H1 (cell line): Measurements from ENCODE around the gene RANGRF. TPM values are rescaled to one million over a fixed set of nuclear protein-coding genes. Genes with fewer than 3 reads are reported as not detected.
A peak's percentile ranks its signal among the peaks of the same experiment; 100 is the strongest.

ENCODE experiments used
- CTCF ChIA-PET: fragments of 300-600 bp; sonication (Branson Sonifier 250); formaldehyde crosslinking; loops from one replicate; lab custom pipeline; 2021; ENCODE audit not compliant: partially characterized antibody; lab: Charles Lee
- POLR2A ChIA-PET: fragments of 300-600 bp; sonication (Branson Sonifier 250); formaldehyde crosslinking; loops from one replicate; lab custom pipeline; 2021; ENCODE audit warnings: inconsistent platforms; ENCODE audit not compliant: partially characterized antibody; lab: Charles Lee
- DNase-seq, 2 experiments: peaks; one replicate each; pipeline versions ENCODE4 v3.0.0 to v3.0.0-alpha.2; 2010 to 2022; ENCODE audit warnings: low spot score in 2 of 2, low read depth in 1 of 2, mixed read lengths in 1 of 2
- FAIRE-seq: peaks from 2 replicates; lab custom pipeline; 2011; peaks lifted over from hg19 to GRCh38; lab: Jason Lieb, UNC
- H2AFZ ChIP-seq: 2 replicates; pipeline ENCODE4 v1.8.1; 2012; ENCODE audit warnings: low read length, inconsistent platforms
- H2AK5ac ChIP-seq: 2 replicates; pipeline ENCODE4 v1.6.1; 2013; ENCODE audit warnings: low read depth, low read length
- H2BK120ac ChIP-seq: replicated peaks from 2 replicates; pipeline ENCODE3; 2013; ENCODE audit warnings: low read depth, low read length, inconsistent platforms
- H2BK12ac ChIP-seq: 2 replicates; pipeline ENCODE4 v1.6.1; 2013; ENCODE audit warnings: low read depth, low read length
- H2BK15ac ChIP-seq: 2 replicates; pipeline ENCODE4 v1.6.1; 2013; ENCODE audit warnings: low read length
- H2BK20ac ChIP-seq: 2 replicates; pipeline ENCODE4 v1.6.1; 2013; ENCODE audit warnings: low read length
- H2BK5ac ChIP-seq: 2 replicates; pipeline ENCODE4 v1.6.1; 2013; ENCODE audit warnings: low read depth, low read length
- H3K14ac ChIP-seq: 2 replicates; pipeline ENCODE4 v1.6.1; 2013; ENCODE audit warnings: inconsistent platforms; ENCODE audit not compliant: insufficient read length
- H3K18ac ChIP-seq: 2 replicates; pipeline ENCODE4 v1.6.1; 2013; ENCODE audit warnings: low read length; ENCODE audit errors: extremely low read depth
- H3K23ac ChIP-seq: 2 replicates; pipeline ENCODE4 v1.6.1; 2013; ENCODE audit warnings: inconsistent platforms; ENCODE audit not compliant: insufficient read length
- H3K23me2 ChIP-seq: 2 replicates; pipeline ENCODE4 v1.6.1; 2013; ENCODE audit warnings: low read depth, low read length
- H3K27ac ChIP-seq: 2 replicates; pipeline ENCODE4 v1.6.1; 2011; ENCODE audit warnings: low read depth, low read length, inconsistent platforms
- H3K27me3 ChIP-seq, 4 experiments: replicated peaks in 1 of 4; 1 replicate in 1 of 4; 2 replicates in 3 of 4; pipeline versions ENCODE4 v1.6.1 to v1.8.1; 2011 to 2013; ENCODE audit warnings: low read length in 3 of 4, mild to moderate bottlenecking in 3 of 4, inconsistent platforms in 2 of 4, mixed read lengths in 2 of 4, moderate library complexity in 1 of 4; ENCODE audit not compliant: control insufficient read depth in 3 of 4, insufficient read depth in 3 of 4; ENCODE audit errors: extremely low read depth in 1 of 4
- H3K36me3 ChIP-seq, 4 experiments: 2 replicates each; pipeline versions ENCODE4 v1.6.1 to v1.8.1; 2011 to 2013; ENCODE audit warnings: mild to moderate bottlenecking in 4 of 4, low read length in 3 of 4, moderate library complexity in 2 of 4, control low read depth in 1 of 4, inconsistent platforms in 1 of 4; ENCODE audit not compliant: insufficient read depth in 4 of 4, control insufficient read depth in 2 of 4
- H3K4ac ChIP-seq: replicated peaks from 2 replicates; pipeline ENCODE3; 2013; ENCODE audit warnings: low read length, low read depth, mixed read lengths, inconsistent platforms; ENCODE audit not compliant: insufficient read length
- H3K4me1 ChIP-seq, 4 experiments: replicated peaks in 1 of 4; 1 replicate in 1 of 4; 2 replicates in 3 of 4; pipeline versions ENCODE4 v1.6.1 to v1.8.1; 2011 to 2013; ENCODE audit warnings: low read length in 3 of 4, inconsistent platforms in 2 of 4, mixed read lengths in 1 of 4; ENCODE audit not compliant: insufficient read depth in 4 of 4, control insufficient read depth in 3 of 4
- H3K4me2 ChIP-seq, 2 experiments: 2 replicates each; pipeline versions ENCODE4 v1.6.1 to v1.8.1; 2011 to 2013; ENCODE audit warnings: low read depth in 2 of 2, low read length in 2 of 2, control low read depth in 1 of 2, inconsistent platforms in 1 of 2, mild to moderate bottlenecking in 1 of 2; ENCODE audit not compliant: insufficient read depth in 1 of 2
- H3K4me3 ChIP-seq, 4 experiments: fragments of 200-600, 300-600 bp in 1 of 4; sonication (generic), shearing (Covaris generic), sonication (Bioruptor Twin) in 1 of 4; 2 replicates each; pipeline versions ENCODE4 v1.5.1 to v1.8.1; 2011 to 2016; ENCODE audit warnings: low read length in 4 of 4, low read depth in 3 of 4, control low read depth in 2 of 4, inconsistent platforms in 2 of 4, mild to moderate bottlenecking in 2 of 4, mixed read lengths in 1 of 4, moderate library complexity in 1 of 4; ENCODE audit not compliant: insufficient read depth in 2 of 4; ENCODE audit errors: extremely low read depth in 1 of 4
- H3K56ac ChIP-seq: replicated peaks from 2 replicates; pipeline ENCODE3; 2013; ENCODE audit warnings: low read depth, mild to moderate bottlenecking, mixed read lengths, low read length, inconsistent platforms; ENCODE audit not compliant: insufficient read length
- H3K79me1 ChIP-seq: 2 replicates; pipeline ENCODE4 v1.6.1; 2013; ENCODE audit warnings: low read depth, low read length, control low read depth
- H3K79me2 ChIP-seq, 2 experiments: 2 replicates each; pipeline versions ENCODE4 v1.6.1 to v1.8.1; 2012 to 2013; ENCODE audit warnings: low read length in 2 of 2, mild to moderate bottlenecking in 2 of 2, inconsistent platforms in 1 of 2; ENCODE audit not compliant: insufficient read depth in 2 of 2, control insufficient read depth in 1 of 2
- H3K9ac ChIP-seq, 4 experiments: replicated peaks in 1 of 4; 1 replicate in 1 of 4; 2 replicates in 3 of 4; pipeline versions ENCODE4 v1.6.1 to v1.8.1; 2011 to 2013; ENCODE audit warnings: low read depth in 3 of 4, low read length in 3 of 4, control low read depth in 2 of 4, mild to moderate bottlenecking in 2 of 4, moderate library complexity in 2 of 4, inconsistent platforms in 1 of 4; ENCODE audit errors: extremely low read depth in 1 of 4
- H3K9me3 ChIP-seq, 2 experiments: 2 replicates each; pipeline versions ENCODE4 v1.6.1 to v1.8.1; 2012 to 2013; ENCODE audit warnings: mild to moderate bottlenecking in 2 of 2, moderate library complexity in 2 of 2, control low read depth in 1 of 2, inconsistent platforms in 1 of 2, low read depth in 1 of 2, low read length in 1 of 2, mixed read lengths in 1 of 2; ENCODE audit not compliant: insufficient read depth in 2 of 2
- H4K20me1 ChIP-seq, 2 experiments: replicated peaks in 1 of 2; 2 replicates each; pipeline versions ENCODE3 to v1.8.1; 2011 to 2013; ENCODE audit warnings: inconsistent platforms in 2 of 2, low read length in 2 of 2, mild to moderate bottlenecking in 1 of 2; ENCODE audit not compliant: insufficient read depth in 2 of 2, control insufficient read depth in 1 of 2
- H4K5ac ChIP-seq: 2 replicates; pipeline ENCODE4 v1.6.1; 2013; ENCODE audit warnings: low read length, low read depth, mixed read lengths, inconsistent platforms; ENCODE audit not compliant: insufficient read length
- H4K8ac ChIP-seq: 2 replicates; pipeline ENCODE4 v1.8.0; 2013; ENCODE audit warnings: mild to moderate bottlenecking, moderate library complexity, low read length, inconsistent platforms; ENCODE audit not compliant: insufficient read depth; ENCODE audit errors: extremely low read depth
- H4K91ac ChIP-seq: replicated peaks from 2 replicates; pipeline ENCODE3; 2013; ENCODE audit warnings: low read length, mixed read lengths, inconsistent platforms; ENCODE audit not compliant: insufficient read length
- BRCA1 ChIP-seq: IDR thresholded peaks from 2 replicates; pipeline ENCODE4 v1.6.1; 2012; ENCODE audit warnings: low read depth, low read length, improper control_type of control experiment
- HDAC6 ChIP-seq: IDR thresholded peaks from one replicate; pipeline ENCODE4 v1.7.1; 2012; ENCODE audit warnings: low read depth, mild to moderate bottlenecking, inconsistent platforms, low read length, moderate library complexity
- MAFK ChIP-seq: IDR thresholded peaks from 2 replicates; pipeline ENCODE4 v1.6.1; 2012; ENCODE audit warnings: low read depth, mild to moderate bottlenecking, improper control_type of control experiment, low read length
- WGBS, 2 experiments: shearing (Covaris generic) in 1 of 2; methylation state at CpG; one replicate each; pipeline versions ENCODE4 v1.1.6 to v1.1.7; 2013 to 2015; ENCODE audit warnings: low lambda C conversion rate in 2 of 2, mixed read lengths in 2 of 2, inconsistent platforms in 1 of 2, low coverage in 1 of 2, missing lambda C conversion rate in 1 of 2; ENCODE audit not compliant: insufficient replicate concordance in 2 of 2, insufficient coverage in 1 of 2, insufficient read length in 1 of 2; ENCODE audit errors: extremely low coverage in 1 of 2, missing lambda C conversion rate in 1 of 2; 5-methylcytosine and 5-hydroxymethylcytosine counted together
- polyA plus RNA-seq, 7 experiments: library from polyadenylated mRNA; depleted of rRNA in 3 of 7; stranded (reverse) in 5 of 7; unstranded in 2 of 7; fragments of >200 nt in 5 of 7; fragments of 200-250 nt in 2 of 7; gene quantifications; 1 replicate in 5 of 7; 2 replicates in 1 of 7; 4 replicates in 1 of 7; pipeline versions ENCODE4 v1.2.1 to v1.2.3, GENCODE V29; 2011 to 2013; ENCODE audit warnings: missing spikeins in 2 of 7, mixed read lengths in 2 of 7
- total RNA-seq: library from RNA; stranded (reverse); fragmentation: NEBNext Ultra II Directional; extraction: Animal tissue kit (Norgen Biotek cat#: 25700); gene quantifications from 2 replicates; pipeline ENCODE4 v1.2.1, GENCODE V29; 2021

Gene RANGRF
- total and polyA plus RNA-seq, 2 of the 8 experiments (the other 6 are each of a cell fraction or from before 2014, with no cell fraction given) = 36.9 to 49.6 TPM

DNA sequence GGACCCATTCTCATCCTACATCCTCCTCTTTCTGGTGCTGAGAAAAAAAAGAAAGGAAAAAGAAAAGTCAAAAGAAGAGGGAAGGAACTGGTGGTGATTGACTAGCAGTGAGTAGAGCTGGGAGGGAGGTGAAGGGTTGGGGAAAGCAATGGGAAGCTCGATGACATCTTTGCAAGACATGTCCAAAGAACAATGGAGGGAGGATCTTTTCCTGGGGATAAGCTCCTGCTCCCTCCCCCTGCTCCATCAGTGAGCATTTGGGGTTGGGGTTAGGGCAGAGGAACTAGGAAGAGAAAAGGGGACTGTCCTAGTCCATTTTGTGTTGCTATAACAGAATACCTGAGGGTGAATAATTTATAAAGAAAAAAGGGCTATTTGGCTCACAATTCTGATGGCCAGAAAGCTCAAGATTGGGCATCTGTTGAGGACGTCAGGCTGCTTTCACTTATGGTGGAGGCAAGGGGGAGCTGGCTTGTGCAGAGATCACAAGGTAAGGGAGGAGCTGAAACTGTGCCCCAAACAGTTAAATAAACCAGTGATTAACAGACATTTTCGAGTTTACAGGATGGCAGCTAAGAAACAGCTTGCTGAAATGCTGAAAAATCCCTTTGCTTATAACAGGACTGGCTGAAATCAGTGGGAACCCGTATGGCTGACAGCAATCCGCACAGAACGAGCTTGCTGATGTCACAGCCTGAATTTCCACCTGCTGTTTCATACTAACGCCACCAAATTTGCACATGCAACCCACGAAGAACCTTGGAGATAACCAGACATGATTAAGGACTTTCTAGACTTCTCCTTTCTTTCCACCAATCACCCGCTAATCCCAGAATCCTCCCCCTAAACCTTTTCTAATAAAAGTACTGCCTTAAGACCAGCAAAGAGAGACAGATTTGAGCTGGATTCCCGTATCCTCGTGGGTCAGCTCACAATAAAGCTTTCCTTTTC lies 49.6 kb downstream of the RANGRF start:
- TF ChIP-seq HDAC6 = no peak
- no peak for TF ChIP-seq MAFK
- no peak for TF ChIP-seq BRCA1
- Histone ChIP-seq H2BK20ac (no peak overlapping the region), H3K27me3 (no peaks in the 10 kb centered on the region), H4K20me1 (no peaks in the 10 kb centered on the region), H2AK5ac (no peak overlapping the region), H3K4me2 (peak overlapping the region; percentile 28 to 37; a peak in 3 of 4 replicates), H4K5ac (no peak overlapping the region), H2BK5ac (no peak overlapping the region), H2BK12ac (0 out of 2 replicates have a peak overlapping the region, but pooled peaks have one; percentile 4), H2BK120ac (no peak overlapping the region), H2BK15ac (no peak overlapping the region), H4K91ac (no peak overlapping the region), H4K8ac (no peak overlapping the region), H3K4me3 (no peak overlapping the region), H3K14ac (no peak overlapping the region), H2AFZ (peak overlapping the region; percentile 94), H3K56ac (no peak overlapping the region), H3K4me1 (peaks cover 2 to 10% (median 5%) of the 10 kb centered on the region in 4 experiments; a peak in 6 of 7 replicates), H3K18ac (no peak overlapping the region), H3K9me3 (no peaks in the 10 kb centered on the region), H3K9ac (no peak overlapping the region), H3K79me2 (no peaks in the 10 kb centered on the region), H3K27ac (no peak overlapping the region), H3K23ac (no peak overlapping the region), H3K4ac (no peak overlapping the region), H3K36me3 (no peaks in the 10 kb centered on the region), H3K23me2 (no peaks in the 10 kb centered on the region), H3K79me1 (no peaks in the 10 kb centered on the region)
- WGBS, 2 experiments = 68% methylated on average over 11 of the region's 11 CpGs; no CpG with 5 or more reads in 1 of the 2 experiments
- DNase-seq = no peak
- CTCF ChIA-PET = interaction anchor here (0.8 to 7.7 kb wide), 15 partner anchors 8 to 312 kb away, joined by 3 to 56 read pairs (median 3); partner anchors contain the start of gene KRABD2
- FAIRE-seq = no peak
- POLR2A ChIA-PET = interaction anchor here (0.6 to 8.4 kb wide), 19 partner anchors 9 to 411 kb away, joined by 3 to 66 read pairs (median 4); partner anchors contain the start of genes CTC1, KRABD2, RANGRF and RPL26
